RWPE2 (cell line): ENCODE results near the gene NFYC.

ENCODE experiments used
- ATAC-seq: fragments of 200-7000 bp; cut with Tn5 transposase; 3 replicates; pipeline ENCODE4 v1.9.1; 2021; ENCODE audit warnings: low read depth
- DNase-seq: peaks from one replicate; pipeline ENCODE4 v3.0.0-alpha.2; 2020; ENCODE audit warnings: low spot score
- H3K27ac ChIP-seq: fragments of 450-650 bp; 2 replicates; pipeline ENCODE4 v1.5.1; 2017; ENCODE audit warnings: mild to moderate bottlenecking; ENCODE audit not compliant: poor library complexity, severe bottlenecking
- H3K27me3 ChIP-seq: fragments of 250-450 bp; sonication (Bioruptor Pico); 2 replicates; pipeline ENCODE4 v1.5.1; 2021; ENCODE audit warnings: mild to moderate bottlenecking, moderate library complexity; ENCODE audit not compliant: insufficient read depth, poor library complexity, severe bottlenecking
- H3K36me3 ChIP-seq: fragments of 250-450 bp; sonication (Bioruptor Pico); 2 replicates; pipeline ENCODE4 v1.5.1; 2020; ENCODE audit warnings: low read depth, mild to moderate bottlenecking, moderate library complexity
- H3K4me1 ChIP-seq: fragments of 250-450 bp; sonication (Bioruptor Pico); 2 replicates; pipeline ENCODE4 v1.5.1; 2021; ENCODE audit warnings: mild to moderate bottlenecking, moderate library complexity; ENCODE audit not compliant: insufficient read depth, poor library complexity, severe bottlenecking
- H3K4me3 ChIP-seq: fragments of 250-450 bp; sonication (Bioruptor Pico); 2 replicates; pipeline ENCODE4 v1.5.1; 2021; ENCODE audit warnings: mild to moderate bottlenecking, moderate library complexity; ENCODE audit not compliant: severe bottlenecking
- H3K9me3 ChIP-seq: fragments of 250-450 bp; sonication (Bioruptor Pico); 2 replicates; pipeline ENCODE4 v1.5.1; 2021; ENCODE audit warnings: mild to moderate bottlenecking, moderate library complexity; ENCODE audit not compliant: severe bottlenecking
- TF ChIP-seq, protein P1 (sequence below): fragments of 450-650 bp; IDR thresholded peaks from one replicate; pipeline ENCODE4 v1.5.1; 2017; ENCODE audit warnings: mild to moderate bottlenecking, moderate library complexity; ENCODE audit not compliant: poor library complexity, severe bottlenecking

Gene NFYC

DNA sequence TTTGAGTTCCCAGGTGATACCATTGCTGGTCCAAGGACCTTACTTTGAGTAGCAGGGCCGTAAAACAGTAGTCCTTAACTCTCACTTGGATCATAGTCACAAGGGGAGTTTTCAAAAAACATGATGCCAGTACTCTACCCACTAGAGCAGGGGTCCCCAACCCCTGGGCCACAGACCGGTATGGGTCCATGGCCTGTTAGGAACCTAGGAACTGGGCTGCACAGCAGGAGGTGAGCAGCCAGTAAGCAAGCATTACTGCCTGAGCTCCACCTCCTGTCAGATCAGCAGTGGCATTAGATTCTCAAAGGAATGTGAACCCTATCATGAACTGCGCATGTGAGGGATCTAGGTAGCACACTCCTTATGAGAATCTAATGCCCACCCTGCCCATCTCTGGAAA lies 52.4 kb downstream of the NFYC start:
- no peak overlapping the region for H3K4me3 ChIP-seq
- TF ChIP-seq, protein P1, sequence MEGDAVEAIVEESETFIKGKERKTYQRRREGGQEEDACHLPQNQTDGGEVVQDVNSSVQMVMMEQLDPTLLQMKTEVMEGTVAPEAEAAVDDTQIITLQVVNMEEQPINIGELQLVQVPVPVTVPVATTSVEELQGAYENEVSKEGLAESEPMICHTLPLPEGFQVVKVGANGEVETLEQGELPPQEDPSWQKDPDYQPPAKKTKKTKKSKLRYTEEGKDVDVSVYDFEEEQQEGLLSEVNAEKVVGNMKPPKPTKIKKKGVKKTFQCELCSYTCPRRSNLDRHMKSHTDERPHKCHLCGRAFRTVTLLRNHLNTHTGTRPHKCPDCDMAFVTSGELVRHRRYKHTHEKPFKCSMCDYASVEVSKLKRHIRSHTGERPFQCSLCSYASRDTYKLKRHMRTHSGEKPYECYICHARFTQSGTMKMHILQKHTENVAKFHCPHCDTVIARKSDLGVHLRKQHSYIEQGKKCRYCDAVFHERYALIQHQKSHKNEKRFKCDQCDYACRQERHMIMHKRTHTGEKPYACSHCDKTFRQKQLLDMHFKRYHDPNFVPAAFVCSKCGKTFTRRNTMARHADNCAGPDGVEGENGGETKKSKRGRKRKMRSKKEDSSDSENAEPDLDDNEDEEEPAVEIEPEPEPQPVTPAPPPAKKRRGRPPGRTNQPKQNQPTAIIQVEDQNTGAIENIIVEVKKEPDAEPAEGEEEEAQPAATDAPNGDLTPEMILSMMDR, result no peak

DNA sequence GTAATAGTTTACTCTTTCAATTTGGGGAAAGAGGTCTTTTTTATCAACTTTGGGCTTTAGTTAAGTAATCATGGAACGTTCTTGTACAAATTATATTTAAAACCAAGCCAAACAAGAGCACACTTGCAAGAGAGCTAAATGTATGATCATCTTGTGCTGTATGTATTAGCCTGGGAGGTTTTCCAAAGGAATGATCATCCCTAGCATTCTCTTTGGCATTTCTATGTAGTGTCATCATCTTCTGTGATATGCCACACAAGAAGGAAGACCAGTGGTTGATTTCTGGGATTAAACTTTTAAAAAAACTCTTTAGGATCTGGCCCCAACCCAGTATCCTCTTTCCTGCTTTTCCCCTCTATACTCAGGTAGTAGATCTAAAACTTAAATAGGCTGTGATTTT lies 53.7 kb downstream of the NFYC start:
- ATAC-seq, result no peak
- H3K4me3 ChIP-seq, result no peak overlapping the region
- TF ChIP-seq, protein P1, result no peak
- peaks cover 1% of the 10 kb centered on the region for H3K4me1 ChIP-seq
- H3K9me3 ChIP-seq, result no peaks in the 10 kb centered on the region
- peaks cover 57% of the 10 kb centered on the region for H3K36me3 ChIP-seq
- H3K27ac ChIP-seq, result no peak overlapping the region
- no peak for DNase-seq
- no peaks in the 10 kb centered on the region for H3K27me3 ChIP-seq

More for the DNA sequence above, 52.4 kb downstream of the NFYC start:
- Histone ChIP-seq H3K36me3 (peaks cover 61% of the 10 kb centered on the region), H3K4me1 (no peaks in the 10 kb centered on the region), H3K27me3 (no peaks in the 10 kb centered on the region), H3K27ac (no peak overlapping the region), H3K9me3 (no peaks in the 10 kb centered on the region)
- DNase-seq (no peak), ATAC-seq (no peak)

DNA sequence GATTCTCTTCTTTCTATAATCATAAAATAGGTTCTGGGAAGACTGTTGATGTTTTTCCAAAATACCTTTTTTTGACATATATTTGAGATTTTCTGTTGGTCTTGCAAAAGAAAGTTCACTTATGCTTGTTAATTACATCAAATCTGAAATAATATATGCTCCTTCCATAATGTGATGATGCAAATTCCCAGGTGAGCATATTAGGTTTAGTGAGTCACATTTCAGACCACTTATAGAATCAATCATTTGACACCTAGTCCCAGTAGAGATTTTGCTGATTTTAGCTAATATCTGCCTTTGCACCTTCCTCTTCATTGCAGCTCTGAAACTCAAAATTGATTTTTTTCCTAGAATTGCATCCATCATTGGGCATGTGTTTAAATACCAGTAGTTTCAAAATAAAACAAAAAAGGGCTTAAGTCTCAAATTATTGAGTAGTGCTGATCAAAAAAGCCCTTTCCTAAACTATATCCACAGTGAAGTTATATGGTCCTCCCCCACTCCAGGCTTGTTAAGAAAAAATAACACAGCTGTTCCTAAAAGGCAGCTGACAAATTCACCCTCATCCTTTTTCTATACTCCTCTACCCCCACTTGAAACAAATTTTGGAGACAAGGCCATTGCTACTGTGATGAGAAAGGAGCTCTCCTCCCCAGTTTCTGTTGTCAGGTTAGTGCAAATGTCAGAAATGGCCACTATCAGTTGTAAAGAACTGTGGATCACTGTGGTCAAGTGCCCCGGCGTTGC lies 55.0 kb downstream of the NFYC start:
- H3K27me3 ChIP-seq, result no peaks in the 10 kb centered on the region

DNA sequence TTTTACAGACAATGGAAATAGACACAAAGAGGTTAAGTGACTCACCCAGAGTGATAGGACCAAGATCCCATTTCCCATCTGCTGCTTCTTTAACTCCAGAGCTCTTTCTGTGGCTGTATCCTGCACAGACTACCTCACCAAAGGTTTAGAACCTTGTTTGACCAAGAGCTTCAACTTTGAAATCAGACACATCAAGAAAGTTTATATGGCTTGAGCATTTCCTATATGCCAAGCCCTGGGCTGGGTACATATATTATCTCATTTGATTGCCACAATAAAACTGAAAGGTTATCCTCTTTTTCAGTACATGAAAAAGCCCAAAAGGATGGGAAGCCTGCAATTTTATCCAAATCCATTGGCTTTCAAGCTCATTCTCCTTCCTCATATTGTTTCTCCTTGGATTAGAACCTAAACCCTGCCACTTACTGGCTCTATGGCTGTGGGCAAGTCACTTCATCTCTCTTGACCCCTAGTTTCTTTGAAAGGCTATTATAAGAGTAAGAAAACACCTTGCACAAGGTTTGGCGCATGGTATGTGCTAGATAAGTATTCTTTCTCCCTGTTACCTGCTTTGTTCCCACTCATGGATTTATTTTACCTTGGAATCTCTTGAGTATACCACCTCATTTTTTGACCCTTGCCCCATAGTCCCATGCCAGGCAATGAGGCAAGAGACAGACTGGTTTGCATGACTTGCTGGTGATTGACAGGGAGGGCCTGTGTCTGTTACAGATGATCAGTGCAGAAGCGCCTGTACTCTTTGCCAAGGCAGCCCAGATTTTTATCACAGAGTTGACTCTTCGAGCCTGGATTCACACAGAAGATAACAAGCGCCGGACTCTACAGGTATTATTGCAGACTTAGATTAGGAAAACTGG lies 57.6 kb downstream of the NFYC start:
- Histone ChIP-seq H3K4me1 (peaks cover 13% of the 10 kb centered on the region), H3K4me3 (no peak overlapping the region), H3K36me3 (peaks cover 67% of the 10 kb centered on the region), H3K9me3 (no peaks in the 10 kb centered on the region), H3K27me3 (no peaks in the 10 kb centered on the region), H3K27ac (no peak overlapping the region)
- DNase-seq, result no peak
- ATAC-seq, result no peak
- TF ChIP-seq, protein P1, result no peak

More for the DNA sequence above, 55.0 kb downstream of the NFYC start:
- peaks cover 58% of the 10 kb centered on the region for H3K36me3 ChIP-seq
- DNase-seq (no peak), ATAC-seq (no peak)
- H3K4me3 ChIP-seq, result no peak overlapping the region
- TF ChIP-seq, protein P1, result no peak
- H3K9me3 ChIP-seq, result no peaks in the 10 kb centered on the region
- peaks cover 6% of the 10 kb centered on the region for H3K4me1 ChIP-seq
- H3K27ac ChIP-seq, result no peak overlapping the region
